Suprapubic skin (tissue), 4 donors: ENCODE measurements around the gene TOM1.

ENCODE experiments used
- EP300 ChIP-seq: sonication (generic); formaldehyde crosslinking; IDR thresholded peaks from one replicate; pipeline ENCODE4 v1.6.1; 2017; ENCODE audit warnings: antibody characterized with exemption
- POLR2A ChIP-seq, 2 donors: fragments of 450-650 bp; IDR thresholded peaks; one replicate each; pipeline ENCODE4 v1.6.1; 2017; ENCODE audit warnings: antibody characterized with exemption in 2 of 2, mild to moderate bottlenecking in 2 of 2, moderate library complexity in 2 of 2
- POLR2AphosphoS5 ChIP-seq, 3 donors: sonication (generic); formaldehyde crosslinking; IDR thresholded peaks; one replicate each; pipeline ENCODE4 v1.6.1; 2017; ENCODE audit warnings: antibody characterized with exemption in 3 of 3
- TF ChIP-seq, protein P1 (sequence below), 2 donors: fragments of 200-600 bp in 1 of 2; fragments of 450-650 bp in 1 of 2; sonication (generic) in 1 of 2; IDR thresholded peaks; one replicate each; pipeline ENCODE4 v1.5.1; 2016 to 2019; ENCODE audit warnings: antibody characterized with exemption in 2 of 2, mild to moderate bottlenecking in 1 of 2, moderate library complexity in 1 of 2

DNA sequence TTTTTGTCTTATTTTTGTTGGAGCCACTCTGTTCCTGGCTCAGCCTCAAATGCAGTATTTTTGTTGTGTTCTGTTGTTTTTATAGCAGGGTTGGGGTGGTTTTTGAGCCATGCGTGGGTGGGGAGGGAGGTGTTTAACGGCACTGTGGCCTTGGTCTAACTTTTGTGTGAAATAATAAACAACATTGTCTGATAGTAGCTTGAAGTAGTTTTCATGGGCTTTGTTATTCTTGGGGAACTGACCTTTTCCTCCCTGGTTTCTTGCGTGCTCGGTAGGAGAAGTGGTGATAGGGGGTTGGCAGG is 94.3 kb downstream of the TOM1 start:
- TF ChIP-seq, protein P1, sequence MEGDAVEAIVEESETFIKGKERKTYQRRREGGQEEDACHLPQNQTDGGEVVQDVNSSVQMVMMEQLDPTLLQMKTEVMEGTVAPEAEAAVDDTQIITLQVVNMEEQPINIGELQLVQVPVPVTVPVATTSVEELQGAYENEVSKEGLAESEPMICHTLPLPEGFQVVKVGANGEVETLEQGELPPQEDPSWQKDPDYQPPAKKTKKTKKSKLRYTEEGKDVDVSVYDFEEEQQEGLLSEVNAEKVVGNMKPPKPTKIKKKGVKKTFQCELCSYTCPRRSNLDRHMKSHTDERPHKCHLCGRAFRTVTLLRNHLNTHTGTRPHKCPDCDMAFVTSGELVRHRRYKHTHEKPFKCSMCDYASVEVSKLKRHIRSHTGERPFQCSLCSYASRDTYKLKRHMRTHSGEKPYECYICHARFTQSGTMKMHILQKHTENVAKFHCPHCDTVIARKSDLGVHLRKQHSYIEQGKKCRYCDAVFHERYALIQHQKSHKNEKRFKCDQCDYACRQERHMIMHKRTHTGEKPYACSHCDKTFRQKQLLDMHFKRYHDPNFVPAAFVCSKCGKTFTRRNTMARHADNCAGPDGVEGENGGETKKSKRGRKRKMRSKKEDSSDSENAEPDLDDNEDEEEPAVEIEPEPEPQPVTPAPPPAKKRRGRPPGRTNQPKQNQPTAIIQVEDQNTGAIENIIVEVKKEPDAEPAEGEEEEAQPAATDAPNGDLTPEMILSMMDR (IDR thresholded peaks at IDR 0.05), result no peak
- TF ChIP-seq POLR2A (IDR thresholded peaks at IDR 0.05) (no peak), POLR2AphosphoS5 (IDR thresholded peaks at IDR 0.05) (no peak), EP300 (no peak)
